Vagina (tissue), 2 donors: ENCODE measurements around the gene DLX6. TPM values are rescaled to one million over a fixed set of nuclear protein-coding genes. Genes with fewer than 3 reads are reported as not detected.

ENCODE experiments used
- DNase-seq, 2 donors: peaks; one replicate each; pipeline ENCODE4 v3.0.0-alpha.2; 2017; ENCODE audit errors: extremely low spot score in 2 of 2
- H3K27ac ChIP-seq: fragments of 200-600 bp; sonication (generic); one replicate; pipeline ENCODE4 v1.5.1; 2019
- H3K27me3 ChIP-seq: fragments of 200-600 bp; sonication (generic); one replicate; pipeline ENCODE4 v1.5.1; 2019
- H3K36me3 ChIP-seq, 2 donors: fragments of 200-600 bp; sonication (generic); one replicate each; pipeline ENCODE4 v1.5.1; 2017 to 2019
- H3K4me1 ChIP-seq: fragments of 200-600 bp; sonication (generic); one replicate; pipeline ENCODE4 v1.5.1; 2019
- H3K4me3 ChIP-seq, 2 donors: fragments of 200-600 bp; sonication (generic); 1 replicate in 1 of 2; 2 replicates in 1 of 2; pipeline ENCODE4 v1.5.1; 2016 to 2019
- H3K9me3 ChIP-seq: fragments of 200-600 bp; sonication (generic); one replicate; pipeline ENCODE4 v1.5.1; 2019
- POLR2A ChIP-seq, 2 donors: fragments of 450-650 bp; IDR thresholded peaks; one replicate each; pipeline ENCODE4 v1.6.1; 2017; ENCODE audit warnings: antibody characterized with exemption in 2 of 2, mild to moderate bottlenecking in 2 of 2, moderate library complexity in 2 of 2
- POLR2AphosphoS5 ChIP-seq, 2 donors: sonication (generic); formaldehyde crosslinking; IDR thresholded peaks; one replicate each; pipeline ENCODE4 v1.9.0; 2017; ENCODE audit warnings: antibody characterized with exemption in 2 of 2, mild to moderate bottlenecking in 2 of 2, low read depth in 1 of 2; ENCODE audit not compliant: insufficient read depth in 1 of 2
- intact Hi-C: fragments of 100-400 bp; cut with DNase I; formaldehyde crosslinking; loops from one replicate; pipeline ENCODE4 v1.15.1; 2023
- total RNA-seq: library from RNA; depleted of rRNA; stranded (reverse); fragments of >200 nt; gene quantifications from one replicate; pipeline ENCODE4 v1.2.3, GENCODE V29; 2016
- TF ChIP-seq, protein P1 (sequence below), 3 experiments: fragments of 450-650 bp in 2 of 3; fragments of 200-600 bp in 1 of 3; sonication (generic) in 1 of 3; IDR thresholded peaks; one replicate each; pipeline ENCODE4 v1.5.1; 2017 to 2019; ENCODE audit warnings: antibody characterized with exemption in 3 of 3, mild to moderate bottlenecking in 2 of 3, moderate library complexity in 2 of 3

Gene DLX6
- total RNA-seq, 1 donor from 2014 or later = not detected

DNA sequence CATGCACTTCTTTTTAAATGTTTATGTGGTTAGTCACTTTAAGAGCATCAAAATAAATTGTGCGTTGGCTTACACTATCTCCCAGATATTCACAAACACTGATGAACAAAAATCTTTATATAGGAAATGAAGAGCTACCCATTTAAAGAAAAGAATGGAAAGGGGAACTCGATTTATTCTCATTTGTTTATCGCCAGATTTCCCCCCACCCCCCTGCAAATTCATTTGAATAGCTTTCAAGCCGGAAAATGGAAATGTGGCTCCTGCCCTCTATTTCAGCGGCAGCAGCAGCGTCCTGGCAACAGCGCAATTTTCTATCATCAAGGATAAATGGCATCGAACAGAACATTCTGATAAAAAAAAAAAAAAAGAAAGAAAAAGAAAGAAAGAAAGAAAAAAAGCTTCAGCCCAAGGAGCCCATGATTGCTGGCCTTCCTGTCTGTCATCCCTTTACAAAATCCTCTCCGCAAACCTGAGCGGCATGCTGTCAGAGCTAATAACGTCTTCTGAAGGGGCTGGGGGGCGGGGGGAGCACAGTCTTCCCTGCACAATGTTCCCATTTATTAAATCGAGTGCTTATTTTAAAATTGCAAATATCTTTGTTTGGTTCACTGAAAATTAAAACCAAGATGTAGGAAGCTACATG lies 13.7 kb upstream of the DLX6 start:
- H3K36me3 ChIP-seq = no peaks in the 10 kb centered on the region
- H3K4me1 ChIP-seq = peaks cover 11% of the 10 kb centered on the region
- peaks cover 21% of the 10 kb centered on the region for H3K27me3 ChIP-seq
- H3K27ac ChIP-seq = no peak overlapping the region
- DNase-seq = no peak
- intact Hi-C loops = no loop called here
- no peak overlapping the region for H3K4me3 ChIP-seq
- TF ChIP-seq, protein P1, sequence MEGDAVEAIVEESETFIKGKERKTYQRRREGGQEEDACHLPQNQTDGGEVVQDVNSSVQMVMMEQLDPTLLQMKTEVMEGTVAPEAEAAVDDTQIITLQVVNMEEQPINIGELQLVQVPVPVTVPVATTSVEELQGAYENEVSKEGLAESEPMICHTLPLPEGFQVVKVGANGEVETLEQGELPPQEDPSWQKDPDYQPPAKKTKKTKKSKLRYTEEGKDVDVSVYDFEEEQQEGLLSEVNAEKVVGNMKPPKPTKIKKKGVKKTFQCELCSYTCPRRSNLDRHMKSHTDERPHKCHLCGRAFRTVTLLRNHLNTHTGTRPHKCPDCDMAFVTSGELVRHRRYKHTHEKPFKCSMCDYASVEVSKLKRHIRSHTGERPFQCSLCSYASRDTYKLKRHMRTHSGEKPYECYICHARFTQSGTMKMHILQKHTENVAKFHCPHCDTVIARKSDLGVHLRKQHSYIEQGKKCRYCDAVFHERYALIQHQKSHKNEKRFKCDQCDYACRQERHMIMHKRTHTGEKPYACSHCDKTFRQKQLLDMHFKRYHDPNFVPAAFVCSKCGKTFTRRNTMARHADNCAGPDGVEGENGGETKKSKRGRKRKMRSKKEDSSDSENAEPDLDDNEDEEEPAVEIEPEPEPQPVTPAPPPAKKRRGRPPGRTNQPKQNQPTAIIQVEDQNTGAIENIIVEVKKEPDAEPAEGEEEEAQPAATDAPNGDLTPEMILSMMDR (IDR thresholded peaks at IDR 0.05) = no peak
- TF ChIP-seq POLR2AphosphoS5 (IDR thresholded peaks at IDR 0.05; ENCODE audit: insufficient read depth in 1 of 2, low read depth in 1 of 2) (no peak), POLR2A (IDR thresholded peaks at IDR 0.05) (no peak)
- H3K9me3 ChIP-seq = no peaks in the 10 kb centered on the region

DNA sequence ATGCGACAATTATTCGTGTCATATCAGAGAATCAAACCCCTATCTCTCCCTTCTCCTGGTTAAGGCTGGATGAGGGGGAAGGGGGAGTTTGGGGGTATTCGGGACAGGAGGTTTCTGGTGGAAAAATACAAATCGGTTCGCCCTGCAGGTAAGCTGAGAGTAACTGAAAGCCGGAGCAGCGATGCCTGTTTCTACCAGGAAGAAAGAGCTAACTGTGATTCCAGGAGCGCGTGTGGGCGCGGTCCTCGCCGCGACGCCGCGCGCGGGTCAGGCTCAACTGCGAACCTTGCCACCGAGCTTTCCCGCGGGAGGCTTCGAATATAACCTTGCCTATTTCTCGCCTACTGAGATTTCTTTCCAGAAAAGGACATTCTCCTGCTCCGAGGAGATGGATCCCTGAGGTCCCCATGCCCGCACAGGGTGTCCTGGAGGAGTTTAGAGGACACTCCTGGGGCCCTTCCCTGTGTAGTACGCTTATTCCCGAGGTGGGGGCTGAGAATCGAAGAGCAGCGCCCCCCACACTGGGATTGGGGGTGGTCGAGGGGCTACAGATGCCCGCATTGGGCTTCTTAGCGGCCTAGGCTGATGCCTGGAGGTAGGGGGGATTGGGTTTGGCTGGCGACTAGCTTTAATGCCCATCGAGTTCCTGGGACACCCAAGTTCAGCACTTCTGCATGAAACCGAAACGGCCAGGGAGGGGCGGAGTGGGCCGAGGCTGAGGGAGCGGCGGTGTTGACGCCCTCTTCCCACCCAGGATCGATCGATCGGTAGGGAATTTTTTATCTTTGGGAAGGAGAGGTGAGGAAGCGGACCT lies 13.0 kb upstream of the DLX6 start:
- no peak overlapping the region for H3K4me3 ChIP-seq
- no peaks in the 10 kb centered on the region for H3K36me3 ChIP-seq
- H3K4me1 ChIP-seq = peaks cover 11% of the 10 kb centered on the region
- H3K27ac ChIP-seq = no peak overlapping the region
- DNase-seq = no peak
- no peak for TF ChIP-seq POLR2A (IDR thresholded peaks at IDR 0.05)
- intact Hi-C loops = no loop called here
- peaks cover 28% of the 10 kb centered on the region for H3K27me3 ChIP-seq
- no peaks in the 10 kb centered on the region for H3K9me3 ChIP-seq

DNA sequence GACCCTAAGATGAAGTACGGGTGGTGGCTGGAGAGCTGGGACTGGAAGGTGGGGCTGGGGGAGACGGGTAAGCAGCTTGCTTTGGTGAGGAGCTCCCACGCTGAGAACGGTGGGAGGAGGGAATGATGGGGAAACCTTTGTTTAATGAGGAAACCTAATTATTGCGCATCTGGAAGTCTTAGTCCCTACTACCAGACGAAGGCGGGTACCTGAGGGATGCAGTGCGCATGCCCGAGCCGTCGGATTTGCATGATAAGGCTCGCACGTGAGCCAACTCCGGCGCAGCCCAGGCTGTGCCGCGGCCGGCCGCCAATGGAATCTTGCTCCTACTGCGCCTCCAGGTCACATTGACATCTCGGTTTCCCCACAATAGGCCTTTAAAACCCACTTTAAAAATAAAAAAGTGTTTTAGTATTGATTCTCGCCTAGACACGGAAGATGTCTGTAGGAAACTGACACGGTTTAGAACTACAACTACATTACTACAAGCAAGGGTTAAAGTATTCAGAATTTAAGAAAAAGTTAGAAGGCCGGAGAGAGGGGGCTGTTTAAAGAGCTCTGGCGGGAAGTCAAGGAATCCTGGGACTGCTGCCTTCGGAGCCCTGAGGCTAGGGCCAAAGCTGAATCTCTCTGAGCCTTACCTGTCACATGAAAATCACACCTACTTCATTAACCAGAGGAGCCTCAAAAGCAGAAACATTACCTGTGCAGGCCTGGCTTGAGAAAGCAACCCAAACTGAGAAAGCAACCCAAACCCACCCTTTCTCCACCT lies 12.1 kb upstream of the DLX6 start:
- Histone ChIP-seq H3K4me1 (peaks cover 11% of the 10 kb centered on the region), H3K9me3 (no peaks in the 10 kb centered on the region), H3K27ac (no peak overlapping the region), H3K4me3 (no peak overlapping the region), H3K36me3 (no peaks in the 10 kb centered on the region), H3K27me3 (peaks cover 33% of the 10 kb centered on the region)
- TF ChIP-seq POLR2AphosphoS5 (IDR thresholded peaks at IDR 0.05; ENCODE audit: insufficient read depth in 1 of 2, low read depth in 1 of 2) (no peak), POLR2A (IDR thresholded peaks at IDR 0.05) (no peak)
- TF ChIP-seq, protein P1 (IDR thresholded peaks at IDR 0.05) = no peak
- intact Hi-C loops = no loop called here
- no peak for DNase-seq

DNA sequence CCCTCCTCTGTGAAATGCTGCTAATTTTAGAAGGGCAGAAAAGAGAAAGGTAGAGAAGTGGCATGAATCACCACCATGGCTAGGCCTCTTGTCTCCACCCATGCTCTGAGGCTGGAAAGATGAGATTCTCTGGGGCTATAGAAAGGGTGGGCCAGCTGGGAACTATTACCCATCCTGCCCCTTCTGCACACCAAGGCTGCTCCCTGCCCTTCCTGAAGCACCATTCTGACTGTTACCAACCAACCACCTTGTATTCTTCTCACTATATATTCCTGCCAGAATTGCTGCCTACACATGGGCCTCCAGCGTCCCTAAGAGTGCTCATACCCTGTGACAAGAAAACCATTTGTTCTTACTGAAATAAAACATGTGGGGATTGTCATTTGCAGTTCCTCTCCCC lies 11.4 kb upstream of the DLX6 start:
- Histone ChIP-seq H3K27me3 (peaks cover 33% of the 10 kb centered on the region), H3K4me1 (peaks cover 11% of the 10 kb centered on the region), H3K27ac (no peak overlapping the region), H3K4me3 (no peak overlapping the region), H3K9me3 (no peaks in the 10 kb centered on the region), H3K36me3 (no peaks in the 10 kb centered on the region)
- intact Hi-C loops = no loop called here
- TF ChIP-seq POLR2A (IDR thresholded peaks at IDR 0.05) = no peak
- no peak for TF ChIP-seq POLR2AphosphoS5 (IDR thresholded peaks at IDR 0.05; ENCODE audit: insufficient read depth in 1 of 2, low read depth in 1 of 2)
- TF ChIP-seq, protein P1 (IDR thresholded peaks at IDR 0.05) = no peak
- DNase-seq = no peak

DNA sequence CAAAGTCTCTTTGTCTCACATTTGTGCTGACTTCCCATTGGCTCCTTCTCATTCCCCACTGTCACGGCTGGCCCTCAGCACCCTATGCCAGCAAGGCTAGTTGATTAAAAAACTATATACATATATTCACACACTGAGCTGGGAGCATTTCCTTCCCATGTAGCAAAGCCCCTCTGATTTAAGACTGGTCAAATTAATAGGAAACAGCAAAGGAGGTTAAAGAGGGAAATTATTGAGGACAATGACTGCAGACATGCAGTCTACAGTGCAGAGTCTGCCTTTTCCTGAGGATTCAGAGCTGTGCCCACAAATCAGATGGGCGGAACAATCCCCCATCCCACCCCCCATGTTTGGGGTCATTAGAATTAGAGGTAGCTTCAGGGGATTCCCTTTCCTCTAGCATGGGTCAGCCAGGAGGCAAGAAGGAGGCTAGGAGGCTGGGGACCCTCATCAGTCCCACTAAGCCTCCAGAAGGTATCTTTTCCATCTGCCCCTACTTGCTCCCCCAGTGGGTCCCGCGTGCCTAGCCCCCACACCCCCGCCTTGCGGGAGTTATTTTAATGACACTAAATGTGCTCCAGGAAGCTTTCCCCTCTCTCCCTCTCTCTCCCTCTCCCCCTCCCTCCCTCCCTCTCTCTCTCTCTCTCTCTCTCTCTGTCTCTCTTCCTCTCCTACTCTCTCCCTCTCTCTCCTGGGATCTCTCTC lies 9.8 kb upstream of the DLX6 start:
- TF ChIP-seq, protein P1 (IDR thresholded peaks at IDR 0.05) = no peak
- no peak for TF ChIP-seq POLR2AphosphoS5 (IDR thresholded peaks at IDR 0.05; ENCODE audit: insufficient read depth in 1 of 2, low read depth in 1 of 2)
- intact Hi-C loops = no loop called here
- no peak overlapping the region for H3K27ac ChIP-seq
- no peak for DNase-seq
- H3K9me3 ChIP-seq = no peaks in the 10 kb centered on the region
- peaks cover 11% of the 10 kb centered on the region for H3K4me1 ChIP-seq
- H3K27me3 ChIP-seq = peaks cover 28% of the 10 kb centered on the region
- H3K36me3 ChIP-seq = no peaks in the 10 kb centered on the region
- no peak overlapping the region for H3K4me3 ChIP-seq
